H1 (cell line): ENCODE results near the gene CFAP206. TPM values are rescaled to one million over a fixed set of nuclear protein-coding genes. Genes with fewer than 3 reads are reported as not detected.

Source experiments
- CTCF ChIA-PET: fragments of 300-600 bp; sonication (Branson Sonifier 250); formaldehyde crosslinking; loops from one replicate; lab custom pipeline; 2021; ENCODE audit not compliant: partially characterized antibody; lab: Charles Lee
- POLR2A ChIA-PET: fragments of 300-600 bp; sonication (Branson Sonifier 250); formaldehyde crosslinking; loops from one replicate; lab custom pipeline; 2021; ENCODE audit warnings: inconsistent platforms; ENCODE audit not compliant: partially characterized antibody; lab: Charles Lee
- DNase-seq, 2 experiments: peaks; one replicate each; pipeline versions ENCODE4 v3.0.0 to v3.0.0-alpha.2; 2010 to 2022; ENCODE audit warnings: low spot score in 2 of 2, low read depth in 1 of 2, mixed read lengths in 1 of 2
- FAIRE-seq: peaks from 2 replicates; lab custom pipeline; 2011; peaks lifted over from hg19 to GRCh38; lab: Jason Lieb, UNC
- H2AFZ ChIP-seq: 2 replicates; pipeline ENCODE4 v1.8.1; 2012; ENCODE audit warnings: low read length, inconsistent platforms
- H2AK5ac ChIP-seq: 2 replicates; pipeline ENCODE4 v1.6.1; 2013; ENCODE audit warnings: low read depth, low read length
- H2BK120ac ChIP-seq: replicated peaks from 2 replicates; pipeline ENCODE3; 2013; ENCODE audit warnings: low read depth, low read length, inconsistent platforms
- H2BK12ac ChIP-seq: 2 replicates; pipeline ENCODE4 v1.6.1; 2013; ENCODE audit warnings: low read depth, low read length
- H2BK15ac ChIP-seq: 2 replicates; pipeline ENCODE4 v1.6.1; 2013; ENCODE audit warnings: low read length
- H2BK20ac ChIP-seq: 2 replicates; pipeline ENCODE4 v1.6.1; 2013; ENCODE audit warnings: low read length
- H2BK5ac ChIP-seq: 2 replicates; pipeline ENCODE4 v1.6.1; 2013; ENCODE audit warnings: low read depth, low read length
- H3K14ac ChIP-seq: 2 replicates; pipeline ENCODE4 v1.6.1; 2013; ENCODE audit warnings: inconsistent platforms; ENCODE audit not compliant: insufficient read length
- H3K18ac ChIP-seq: 2 replicates; pipeline ENCODE4 v1.6.1; 2013; ENCODE audit warnings: low read length; ENCODE audit errors: extremely low read depth
- H3K23ac ChIP-seq: 2 replicates; pipeline ENCODE4 v1.6.1; 2013; ENCODE audit warnings: inconsistent platforms; ENCODE audit not compliant: insufficient read length
- H3K23me2 ChIP-seq: 2 replicates; pipeline ENCODE4 v1.6.1; 2013; ENCODE audit warnings: low read depth, low read length
- H3K27ac ChIP-seq: 2 replicates; pipeline ENCODE4 v1.6.1; 2011; ENCODE audit warnings: low read depth, low read length, inconsistent platforms
- H3K27me3 ChIP-seq, 4 experiments: replicated peaks in 1 of 4; 1 replicate in 1 of 4; 2 replicates in 3 of 4; pipeline versions ENCODE4 v1.6.1 to v1.8.1; 2011 to 2013; ENCODE audit warnings: low read length in 3 of 4, mild to moderate bottlenecking in 3 of 4, inconsistent platforms in 2 of 4, mixed read lengths in 2 of 4, moderate library complexity in 1 of 4; ENCODE audit not compliant: control insufficient read depth in 3 of 4, insufficient read depth in 3 of 4; ENCODE audit errors: extremely low read depth in 1 of 4
- H3K36me3 ChIP-seq, 4 experiments: 2 replicates each; pipeline versions ENCODE4 v1.6.1 to v1.8.1; 2011 to 2013; ENCODE audit warnings: mild to moderate bottlenecking in 4 of 4, low read length in 3 of 4, moderate library complexity in 2 of 4, control low read depth in 1 of 4, inconsistent platforms in 1 of 4; ENCODE audit not compliant: insufficient read depth in 4 of 4, control insufficient read depth in 2 of 4
- H3K4ac ChIP-seq: replicated peaks from 2 replicates; pipeline ENCODE3; 2013; ENCODE audit warnings: low read length, low read depth, mixed read lengths, inconsistent platforms; ENCODE audit not compliant: insufficient read length
- H3K4me1 ChIP-seq, 4 experiments: replicated peaks in 1 of 4; 1 replicate in 1 of 4; 2 replicates in 3 of 4; pipeline versions ENCODE4 v1.6.1 to v1.8.1; 2011 to 2013; ENCODE audit warnings: low read length in 3 of 4, inconsistent platforms in 2 of 4, mixed read lengths in 1 of 4; ENCODE audit not compliant: insufficient read depth in 4 of 4, control insufficient read depth in 3 of 4
- H3K4me2 ChIP-seq, 2 experiments: 2 replicates each; pipeline versions ENCODE4 v1.6.1 to v1.8.1; 2011 to 2013; ENCODE audit warnings: low read depth in 2 of 2, low read length in 2 of 2, control low read depth in 1 of 2, inconsistent platforms in 1 of 2, mild to moderate bottlenecking in 1 of 2; ENCODE audit not compliant: insufficient read depth in 1 of 2
- H3K4me3 ChIP-seq, 4 experiments: fragments of 200-600, 300-600 bp in 1 of 4; sonication (generic), shearing (Covaris generic), sonication (Bioruptor Twin) in 1 of 4; 2 replicates each; pipeline versions ENCODE4 v1.5.1 to v1.8.1; 2011 to 2016; ENCODE audit warnings: low read length in 4 of 4, low read depth in 3 of 4, control low read depth in 2 of 4, inconsistent platforms in 2 of 4, mild to moderate bottlenecking in 2 of 4, mixed read lengths in 1 of 4, moderate library complexity in 1 of 4; ENCODE audit not compliant: insufficient read depth in 2 of 4; ENCODE audit errors: extremely low read depth in 1 of 4
- H3K56ac ChIP-seq: replicated peaks from 2 replicates; pipeline ENCODE3; 2013; ENCODE audit warnings: low read depth, mild to moderate bottlenecking, mixed read lengths, low read length, inconsistent platforms; ENCODE audit not compliant: insufficient read length
- H3K79me1 ChIP-seq: 2 replicates; pipeline ENCODE4 v1.6.1; 2013; ENCODE audit warnings: low read depth, low read length, control low read depth
- H3K79me2 ChIP-seq, 2 experiments: 2 replicates each; pipeline versions ENCODE4 v1.6.1 to v1.8.1; 2012 to 2013; ENCODE audit warnings: low read length in 2 of 2, mild to moderate bottlenecking in 2 of 2, inconsistent platforms in 1 of 2; ENCODE audit not compliant: insufficient read depth in 2 of 2, control insufficient read depth in 1 of 2
- H3K9ac ChIP-seq, 4 experiments: replicated peaks in 1 of 4; 1 replicate in 1 of 4; 2 replicates in 3 of 4; pipeline versions ENCODE4 v1.6.1 to v1.8.1; 2011 to 2013; ENCODE audit warnings: low read depth in 3 of 4, low read length in 3 of 4, control low read depth in 2 of 4, mild to moderate bottlenecking in 2 of 4, moderate library complexity in 2 of 4, inconsistent platforms in 1 of 4; ENCODE audit errors: extremely low read depth in 1 of 4
- H3K9me3 ChIP-seq, 2 experiments: 2 replicates each; pipeline versions ENCODE4 v1.6.1 to v1.8.1; 2012 to 2013; ENCODE audit warnings: mild to moderate bottlenecking in 2 of 2, moderate library complexity in 2 of 2, control low read depth in 1 of 2, inconsistent platforms in 1 of 2, low read depth in 1 of 2, low read length in 1 of 2, mixed read lengths in 1 of 2; ENCODE audit not compliant: insufficient read depth in 2 of 2
- H4K20me1 ChIP-seq, 2 experiments: replicated peaks in 1 of 2; 2 replicates each; pipeline versions ENCODE3 to v1.8.1; 2011 to 2013; ENCODE audit warnings: inconsistent platforms in 2 of 2, low read length in 2 of 2, mild to moderate bottlenecking in 1 of 2; ENCODE audit not compliant: insufficient read depth in 2 of 2, control insufficient read depth in 1 of 2
- H4K5ac ChIP-seq: 2 replicates; pipeline ENCODE4 v1.6.1; 2013; ENCODE audit warnings: low read length, low read depth, mixed read lengths, inconsistent platforms; ENCODE audit not compliant: insufficient read length
- H4K8ac ChIP-seq: 2 replicates; pipeline ENCODE4 v1.8.0; 2013; ENCODE audit warnings: mild to moderate bottlenecking, moderate library complexity, low read length, inconsistent platforms; ENCODE audit not compliant: insufficient read depth; ENCODE audit errors: extremely low read depth
- H4K91ac ChIP-seq: replicated peaks from 2 replicates; pipeline ENCODE3; 2013; ENCODE audit warnings: low read length, mixed read lengths, inconsistent platforms; ENCODE audit not compliant: insufficient read length
- MAX ChIP-seq: IDR thresholded peaks from 2 replicates; pipeline ENCODE4 v1.6.1; 2012; ENCODE audit warnings: inconsistent platforms
- WGBS, 2 experiments: shearing (Covaris generic) in 1 of 2; methylation state at CpG; one replicate each; pipeline versions ENCODE4 v1.1.6 to v1.1.7; 2013 to 2015; ENCODE audit warnings: low lambda C conversion rate in 2 of 2, mixed read lengths in 2 of 2, inconsistent platforms in 1 of 2, low coverage in 1 of 2, missing lambda C conversion rate in 1 of 2; ENCODE audit not compliant: insufficient replicate concordance in 2 of 2, insufficient coverage in 1 of 2, insufficient read length in 1 of 2; ENCODE audit errors: extremely low coverage in 1 of 2, missing lambda C conversion rate in 1 of 2; 5-methylcytosine and 5-hydroxymethylcytosine counted together
- polyA plus RNA-seq, 7 experiments: library from polyadenylated mRNA; depleted of rRNA in 3 of 7; stranded (reverse) in 5 of 7; unstranded in 2 of 7; fragments of >200 nt in 5 of 7; fragments of 200-250 nt in 2 of 7; gene quantifications; 1 replicate in 5 of 7; 2 replicates in 1 of 7; 4 replicates in 1 of 7; pipeline versions ENCODE4 v1.2.1 to v1.2.3, GENCODE V29; 2011 to 2013; ENCODE audit warnings: missing spikeins in 2 of 7, mixed read lengths in 2 of 7
- total RNA-seq: library from RNA; stranded (reverse); fragmentation: NEBNext Ultra II Directional; extraction: Animal tissue kit (Norgen Biotek cat#: 25700); gene quantifications from 2 replicates; pipeline ENCODE4 v1.2.1, GENCODE V29; 2021

Gene CFAP206
- total and polyA plus RNA-seq, 2 of the 8 experiments (the other 6 are each of a cell fraction or from before 2014, with no cell fraction given), result not detected

GRCh38 chr6:87366072-87366827, 41.5 kb upstream of the CFAP206 start:
- TF ChIP-seq MAX, result no peak
- ChIA-PET CTCF (interaction anchor here (0.6 kb wide), 1 partner anchor 34 kb away, joined by 3 read pairs; no protein-coding TSS in a partner anchor), POLR2A (no interaction called here)

More at GRCh38 chr6:87366072-87366827, 41.5 kb upstream of the CFAP206 start:
- Histone ChIP-seq H3K9me3 (peaks cover 19 to 22% of the 10 kb centered on the region in 2 experiments; a peak in 3 of 4 replicates), H2BK120ac (no peak overlapping the region), H3K36me3 (no peaks in the 10 kb centered on the region), H3K27me3 (no peaks in the 10 kb centered on the region), H4K5ac (no peak overlapping the region), H3K23me2 (no peaks in the 10 kb centered on the region), H3K9ac (no peak overlapping the region), H2AK5ac (no peak overlapping the region), H3K18ac (no peak overlapping the region), H3K79me1 (no peaks in the 10 kb centered on the region), H2BK12ac (no peak overlapping the region), H3K79me2 (no peaks in the 10 kb centered on the region), H3K4me3 (no peak overlapping the region), H3K4me1 (no peaks in the 10 kb centered on the region), H4K91ac (no peak overlapping the region), H3K23ac (no peak overlapping the region), H3K4ac (no peak overlapping the region), H3K56ac (no peak overlapping the region), H4K8ac (no peak overlapping the region), H2BK5ac (no peak overlapping the region), H3K14ac (no peak overlapping the region), H4K20me1 (no peaks in the 10 kb centered on the region), H2BK20ac (no peak overlapping the region), H3K27ac (no peak overlapping the region), H2AFZ (no peak overlapping the region), H3K4me2 (no peak overlapping the region), H2BK15ac (no peak overlapping the region)
- no peak for DNase-seq
- WGBS, 2 experiments, result 90% methylated on average over 4 of the region's 4 CpGs; no CpG with 5 or more reads in 1 of the 2 experiments
- no peak for FAIRE-seq
